Endodermal cell (in vitro differentiated cells): ENCODE measurements around the gene R3HDM1. TPM values are rescaled to one million over a fixed set of nuclear protein-coding genes. Genes with fewer than 3 reads are reported as not detected.
A peak's percentile ranks its signal among the peaks of the same experiment; 100 is the strongest.
"Not testable (repeated sequence)": the region's sequence is repeated elsewhere in the genome, so short reads cannot be mapped to it uniquely, and the experiment has no call there.

Experiments used
- DNase-seq: peaks from one replicate; pipeline ENCODE4 v3.0.0-alpha.2; 2017
- H3K27ac ChIP-seq: 2 replicates; pipeline ENCODE4 v1.5.1; 2013; ENCODE audit warnings: mild to moderate bottlenecking, low read depth, low read length, moderate library complexity
- H3K27me3 ChIP-seq: 2 replicates; pipeline ENCODE4 v1.6.1; 2013; ENCODE audit warnings: mild to moderate bottlenecking, low read length, moderate library complexity; ENCODE audit not compliant: insufficient read depth, control insufficient read depth, poor library complexity, severe bottlenecking
- H3K36me3 ChIP-seq: 2 replicates; pipeline ENCODE4 v1.7.0; 2013; ENCODE audit warnings: mild to moderate bottlenecking, low read length, moderate library complexity; ENCODE audit not compliant: control insufficient read depth, insufficient read depth
- H3K4me1 ChIP-seq: one replicate; pipeline ENCODE4 v1.7.0; 2013; ENCODE audit warnings: low read length; ENCODE audit not compliant: control insufficient read depth, insufficient read depth
- H3K4me3 ChIP-seq: 2 replicates; pipeline ENCODE4 v1.5.1; 2013; ENCODE audit warnings: mild to moderate bottlenecking, low read length, moderate library complexity
- H3K9ac ChIP-seq: 2 replicates; pipeline ENCODE4 v1.6.1; 2013; ENCODE audit warnings: mild to moderate bottlenecking, low read length, moderate library complexity; ENCODE audit not compliant: poor library complexity, severe bottlenecking; ENCODE audit errors: extremely low read depth
- H3K9me3 ChIP-seq: 2 replicates; pipeline ENCODE4 v1.6.1; 2013; ENCODE audit warnings: mild to moderate bottlenecking, low read length, moderate library complexity; ENCODE audit not compliant: control insufficient read depth
- H3K27ac Mint-ChIP-seq: 2 replicates; pipeline ENCODE4 v1.8.0; 2020; ENCODE audit warnings: mixed read lengths
- H3K27me3 Mint-ChIP-seq: 2 replicates; pipeline ENCODE4 v1.8.0; 2021; ENCODE audit warnings: mild to moderate bottlenecking, mixed read lengths; ENCODE audit not compliant: insufficient read depth
- H3K36me3 Mint-ChIP-seq: 2 replicates; pipeline ENCODE4 v1.8.0; 2020; ENCODE audit warnings: low read depth, mixed read lengths
- H3K4me1 Mint-ChIP-seq: 2 replicates; pipeline ENCODE4 v1.8.0; 2020; ENCODE audit warnings: mixed read lengths
- H3K4me3 Mint-ChIP-seq: 2 replicates; pipeline ENCODE4 v1.8.0; 2020; ENCODE audit warnings: mild to moderate bottlenecking, moderate library complexity, mixed read lengths
- H3K9me3 Mint-ChIP-seq: 2 replicates; pipeline ENCODE4 v1.8.0; 2020; ENCODE audit warnings: mild to moderate bottlenecking, mixed read lengths
- WGBS, 2 experiments: methylation state at CpG; one replicate each; pipeline versions ENCODE4 v1.1.5 to v1.1.7; 2013; ENCODE audit warnings: missing lambda C conversion rate in 2 of 2, mixed read lengths in 1 of 2; ENCODE audit not compliant: insufficient coverage in 1 of 2, insufficient read length in 1 of 2; 5-methylcytosine and 5-hydroxymethylcytosine counted together
- total RNA-seq, 2 donors: library from RNA; stranded (reverse); fragmentation: NEBNext Ultra II Directional in 1 of 2; extraction: Animal tissue kit (Norgen Biotek cat#: 25700) in 1 of 2; gene quantifications; 2 replicates in 1 of 2; 3 replicates in 1 of 2; pipeline ENCODE4 v1.2.1, GENCODE V29; 2021
- TF ChIP-seq, protein P1 (sequence below): fragments of 200-600 bp; sonication (generic); conservative IDR thresholded peaks from 2 replicates; pipeline ENCODE4 v1.5.0; 2021; ENCODE audit warnings: antibody characterized with exemption, mild to moderate bottlenecking

R3HDM1 gene
- total RNA-seq, 2 donors from 2014 or later: 52.6 to 67.0 TPM

DNA sequence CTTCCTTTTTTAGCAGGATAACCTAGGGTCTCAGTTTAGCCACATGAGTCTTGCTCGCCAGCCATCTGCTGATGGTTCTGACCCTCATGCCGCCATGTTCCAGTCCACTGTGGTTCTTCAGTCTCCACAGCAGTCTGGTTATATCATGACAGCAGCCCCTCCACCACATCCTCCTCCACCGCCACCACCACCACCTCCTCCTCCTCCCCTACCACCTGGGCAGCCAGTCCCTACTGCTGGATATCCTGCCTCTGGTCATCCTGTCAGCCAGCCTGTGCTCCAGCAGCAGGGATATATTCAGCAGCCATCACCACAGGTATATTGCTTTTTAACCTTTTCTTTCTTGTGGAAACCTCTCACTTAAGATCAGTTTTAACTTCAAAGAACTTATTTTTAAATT is 120.4 kb downstream of the R3HDM1 start:
- peaks cover 60% of the 10 kb centered on the region for H3K36me3 ChIP-seq
- 83 to 97% methylated on average over 2 to 3 of the region's 3 CpGs for WGBS, 2 experiments
- H3K9me3 Mint-ChIP-seq: no peaks in the 10 kb centered on the region
- H3K9me3 ChIP-seq: peaks cover 6% of the 10 kb centered on the region
- H3K4me3 ChIP-seq: no peak overlapping the region
- no peaks in the 10 kb centered on the region for H3K4me1 ChIP-seq
- peaks cover 63% of the 10 kb centered on the region for H3K36me3 Mint-ChIP-seq
- no peak overlapping the region for H3K27ac ChIP-seq
- no peaks in the 10 kb centered on the region for H3K27me3 Mint-ChIP-seq
- H3K4me1 Mint-ChIP-seq: peaks cover 3% of the 10 kb centered on the region
- no peaks in the 10 kb centered on the region for H3K27me3 ChIP-seq
- DNase-seq: no peak
- H3K27ac Mint-ChIP-seq: no peak overlapping the region
- H3K9ac ChIP-seq: no peak overlapping the region
- TF ChIP-seq, protein P1, sequence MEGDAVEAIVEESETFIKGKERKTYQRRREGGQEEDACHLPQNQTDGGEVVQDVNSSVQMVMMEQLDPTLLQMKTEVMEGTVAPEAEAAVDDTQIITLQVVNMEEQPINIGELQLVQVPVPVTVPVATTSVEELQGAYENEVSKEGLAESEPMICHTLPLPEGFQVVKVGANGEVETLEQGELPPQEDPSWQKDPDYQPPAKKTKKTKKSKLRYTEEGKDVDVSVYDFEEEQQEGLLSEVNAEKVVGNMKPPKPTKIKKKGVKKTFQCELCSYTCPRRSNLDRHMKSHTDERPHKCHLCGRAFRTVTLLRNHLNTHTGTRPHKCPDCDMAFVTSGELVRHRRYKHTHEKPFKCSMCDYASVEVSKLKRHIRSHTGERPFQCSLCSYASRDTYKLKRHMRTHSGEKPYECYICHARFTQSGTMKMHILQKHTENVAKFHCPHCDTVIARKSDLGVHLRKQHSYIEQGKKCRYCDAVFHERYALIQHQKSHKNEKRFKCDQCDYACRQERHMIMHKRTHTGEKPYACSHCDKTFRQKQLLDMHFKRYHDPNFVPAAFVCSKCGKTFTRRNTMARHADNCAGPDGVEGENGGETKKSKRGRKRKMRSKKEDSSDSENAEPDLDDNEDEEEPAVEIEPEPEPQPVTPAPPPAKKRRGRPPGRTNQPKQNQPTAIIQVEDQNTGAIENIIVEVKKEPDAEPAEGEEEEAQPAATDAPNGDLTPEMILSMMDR: no peak
- no peak overlapping the region for H3K4me3 Mint-ChIP-seq

DNA sequence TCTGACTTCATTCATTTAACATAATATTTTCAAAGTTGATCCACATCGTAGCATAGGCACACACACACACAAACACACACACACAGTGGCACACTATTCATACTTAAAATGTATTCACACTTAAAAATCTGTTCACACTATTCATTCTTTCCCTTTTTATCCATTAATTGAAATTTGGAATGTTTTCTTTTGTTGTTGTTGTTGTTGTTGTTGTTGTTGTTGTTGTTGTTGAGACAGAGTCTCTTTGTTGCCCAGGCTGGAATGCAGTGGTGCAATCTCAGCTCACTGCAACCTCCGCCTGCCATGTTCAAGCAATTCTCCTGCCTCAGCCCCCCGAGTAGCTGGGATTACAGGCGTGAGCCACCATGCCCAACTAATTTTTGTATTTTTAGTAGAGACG is 123.0 kb downstream of the R3HDM1 start:
- not testable (repeated sequence) for H3K27ac ChIP-seq, H3K4me1 ChIP-seq, DNase-seq, H3K4me3 Mint-ChIP-seq, H3K27me3 Mint-ChIP-seq, H3K9ac ChIP-seq, H3K27me3 ChIP-seq, H3K9me3 Mint-ChIP-seq, H3K4me3 ChIP-seq, H3K4me1 Mint-ChIP-seq, H3K9me3 ChIP-seq
- 94 to 98% methylated on average over 4 to 5 of the region's 5 CpGs for WGBS, 2 experiments
- peaks cover 54% of the 10 kb centered on the region for H3K36me3 ChIP-seq
- Mint-ChIP-seq H3K27ac (peak overlapping the region; percentile 20), H3K36me3 (peaks cover 62% of the 10 kb centered on the region)

DNA sequence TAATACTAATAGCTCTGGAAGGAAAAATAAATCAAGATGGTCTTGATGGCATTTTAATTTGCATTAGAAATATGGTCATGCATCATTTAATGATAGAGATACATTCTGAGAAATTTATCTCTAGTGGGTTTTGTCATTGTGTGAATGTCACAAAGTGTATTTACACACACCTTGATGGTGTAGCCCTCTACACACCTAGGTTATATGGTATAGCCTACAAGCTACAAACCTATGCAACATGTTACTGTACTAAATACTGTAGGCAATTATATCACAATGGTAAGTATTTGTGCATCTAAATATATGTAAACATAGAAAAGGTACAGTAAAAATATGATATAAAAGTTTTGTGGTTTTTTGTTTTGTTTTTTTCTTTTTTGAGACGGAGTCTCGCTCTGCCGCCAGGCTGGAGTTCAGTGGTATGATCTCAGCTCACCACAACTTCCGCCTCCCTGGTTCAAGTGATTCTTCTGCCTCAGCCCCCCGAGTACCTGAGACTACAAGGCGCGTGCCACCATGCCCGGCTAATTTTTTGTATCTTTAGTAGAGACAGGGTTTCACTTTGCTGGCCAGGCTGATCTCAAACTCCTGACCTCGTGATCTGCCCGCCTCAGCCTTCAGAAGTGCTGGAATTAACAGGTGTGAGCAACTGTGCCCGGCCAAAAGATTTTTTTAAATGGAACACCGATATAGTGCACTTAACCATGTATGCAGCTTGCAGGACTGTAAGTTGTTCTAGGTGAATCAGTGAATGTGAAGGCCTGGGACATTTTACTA is 126.7 kb downstream of the R3HDM1 start:
- H3K36me3 ChIP-seq: peaks cover 51% of the 10 kb centered on the region
- peaks cover 6% of the 10 kb centered on the region for H3K9me3 ChIP-seq
- TF ChIP-seq, protein P1: no peak
- H3K4me3 ChIP-seq: no peak overlapping the region
- no peak overlapping the region for H3K27ac ChIP-seq
- 94 to 95% methylated on average over 6 to 12 of the region's 12 CpGs for WGBS, 2 experiments
- Mint-ChIP-seq H3K27ac (no peak overlapping the region), H3K4me1 (no peaks in the 10 kb centered on the region), H3K4me3 (no peak overlapping the region), H3K27me3 (no peaks in the 10 kb centered on the region), H3K36me3 (peaks cover 60% of the 10 kb centered on the region), H3K9me3 (no peaks in the 10 kb centered on the region)
- no peak for DNase-seq
- H3K4me1 ChIP-seq: no peaks in the 10 kb centered on the region
- H3K9ac ChIP-seq: no peak overlapping the region
- no peaks in the 10 kb centered on the region for H3K27me3 ChIP-seq
